Measurements from ENCODE around the gene PHF3.

- no peak for TF ChIP-seq EZH2phosphoT487 (IDR thresholded peaks at IDR 0.05; ENCODE audit: borderline replicate concordance, low read length)
- no peak for TF ChIP-seq EZH2 (IDR thresholded peaks at IDR 0.05; ENCODE audit: low read length, unreplicated experiment)
- TF ChIP-seq, protein P1, sequence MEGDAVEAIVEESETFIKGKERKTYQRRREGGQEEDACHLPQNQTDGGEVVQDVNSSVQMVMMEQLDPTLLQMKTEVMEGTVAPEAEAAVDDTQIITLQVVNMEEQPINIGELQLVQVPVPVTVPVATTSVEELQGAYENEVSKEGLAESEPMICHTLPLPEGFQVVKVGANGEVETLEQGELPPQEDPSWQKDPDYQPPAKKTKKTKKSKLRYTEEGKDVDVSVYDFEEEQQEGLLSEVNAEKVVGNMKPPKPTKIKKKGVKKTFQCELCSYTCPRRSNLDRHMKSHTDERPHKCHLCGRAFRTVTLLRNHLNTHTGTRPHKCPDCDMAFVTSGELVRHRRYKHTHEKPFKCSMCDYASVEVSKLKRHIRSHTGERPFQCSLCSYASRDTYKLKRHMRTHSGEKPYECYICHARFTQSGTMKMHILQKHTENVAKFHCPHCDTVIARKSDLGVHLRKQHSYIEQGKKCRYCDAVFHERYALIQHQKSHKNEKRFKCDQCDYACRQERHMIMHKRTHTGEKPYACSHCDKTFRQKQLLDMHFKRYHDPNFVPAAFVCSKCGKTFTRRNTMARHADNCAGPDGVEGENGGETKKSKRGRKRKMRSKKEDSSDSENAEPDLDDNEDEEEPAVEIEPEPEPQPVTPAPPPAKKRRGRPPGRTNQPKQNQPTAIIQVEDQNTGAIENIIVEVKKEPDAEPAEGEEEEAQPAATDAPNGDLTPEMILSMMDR (conservative IDR thresholded peaks at IDR 0.05; ENCODE audit: low read depth, low read length), result no peak
Observed at GRCh38 chr6:63635215-63635587, 401 bp upstream of the PHF3 start.

All from PC-3 (cell line).